H7 (cell line): ENCODE data around the gene HMCN1. TPM values are rescaled to one million over a fixed set of nuclear protein-coding genes. Genes with fewer than 3 reads are reported as not detected.
"Not testable (repeated sequence)": the region's sequence is repeated elsewhere in the genome, so short reads cannot be mapped to it uniquely, and the experiment has no call there.

Experiments
- DNase-seq: peaks from one replicate; pipeline ENCODE4 v3.0.0; 2012
- H3K27me3 ChIP-seq: 2 replicates; pipeline ENCODE4 v1.6.0; 2011; ENCODE audit warnings: mild to moderate bottlenecking, low read length; ENCODE audit not compliant: control insufficient read depth, insufficient read depth
- H3K36me3 ChIP-seq: replicated peaks from 2 replicates; pipeline ENCODE4 v1.5.1; 2011; ENCODE audit warnings: low read length; ENCODE audit not compliant: control insufficient read depth, insufficient read depth
- H3K4me3 ChIP-seq: 2 replicates; pipeline ENCODE4 v1.5.1; 2011; ENCODE audit warnings: low read depth, mild to moderate bottlenecking, control low read depth, low read length, moderate library complexity; ENCODE audit not compliant: insufficient read depth
- total RNA-seq: library from RNA; depleted of rRNA; stranded (reverse); fragments of >200 nt; shearing (Covaris generic); gene quantifications from 2 replicates; pipeline ENCODE4 v1.2.3, GENCODE V29; 2014

Gene HMCN1
- total RNA-seq, 1 experiment from 2014 or later = 7.3 TPM

DNA sequence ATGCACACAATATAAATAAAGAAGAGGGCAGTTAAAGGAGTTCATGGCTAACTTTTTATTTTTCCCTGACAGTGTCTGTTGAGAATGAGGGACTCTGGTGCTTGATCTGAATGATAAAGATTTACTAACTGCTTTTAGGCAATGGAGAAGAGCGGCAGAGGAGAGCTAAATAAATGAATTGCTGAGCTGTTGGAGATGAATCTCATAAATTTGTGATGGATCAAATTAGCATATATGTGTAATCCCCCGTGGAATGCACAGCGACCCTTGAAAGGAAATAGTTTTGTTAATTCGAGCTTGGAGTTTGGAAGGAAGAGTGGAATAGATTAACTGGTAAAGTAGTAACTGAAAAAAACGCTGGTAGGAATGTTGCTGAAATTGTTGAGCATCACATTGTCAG lies 40.2 kb downstream of the HMCN1 start:
- DNase-seq = no peak

GRCh38 chr1:185775501-185775900 lies 41.3 kb downstream of the HMCN1 start:
- Histone ChIP-seq H3K4me3 (no peak overlapping the region), H3K36me3 (no peaks in the 10 kb centered on the region), H3K27me3 (no peaks in the 10 kb centered on the region)
- no peak for DNase-seq

More for the DNA sequence above, 40.2 kb downstream of the HMCN1 start:
- H3K27me3 ChIP-seq = no peaks in the 10 kb centered on the region
- H3K4me3 ChIP-seq = no peak overlapping the region
- no peaks in the 10 kb centered on the region for H3K36me3 ChIP-seq

DNA sequence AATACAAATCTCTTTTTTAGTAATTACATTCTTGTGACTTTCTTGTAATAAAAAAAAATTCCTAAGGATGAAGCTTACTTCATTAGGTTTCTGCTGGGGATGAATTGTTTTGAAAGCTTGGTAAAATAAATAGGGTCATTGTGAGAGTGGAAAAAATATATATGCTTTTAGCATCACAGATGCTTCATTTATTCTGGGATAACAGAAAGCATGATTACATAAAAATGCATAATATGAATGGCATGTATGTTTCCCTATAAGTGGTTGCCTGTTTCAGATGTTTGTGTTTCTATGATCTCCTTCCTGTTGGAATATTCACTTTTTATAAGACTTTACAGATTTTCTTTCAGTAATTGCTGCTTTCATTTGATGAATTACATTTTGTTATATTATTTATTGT lies 42.3 kb downstream of the HMCN1 start:
- H3K36me3 ChIP-seq = no peaks in the 10 kb centered on the region
- DNase-seq = no peak
- no peaks in the 10 kb centered on the region for H3K27me3 ChIP-seq
- no peak overlapping the region for H3K4me3 ChIP-seq

GRCh38 chr1:185783860-185784259 lies 49.7 kb downstream of the HMCN1 start:
- not testable (repeated sequence) for H3K27me3 ChIP-seq, DNase-seq, H3K36me3 ChIP-seq, H3K4me3 ChIP-seq

DNA sequence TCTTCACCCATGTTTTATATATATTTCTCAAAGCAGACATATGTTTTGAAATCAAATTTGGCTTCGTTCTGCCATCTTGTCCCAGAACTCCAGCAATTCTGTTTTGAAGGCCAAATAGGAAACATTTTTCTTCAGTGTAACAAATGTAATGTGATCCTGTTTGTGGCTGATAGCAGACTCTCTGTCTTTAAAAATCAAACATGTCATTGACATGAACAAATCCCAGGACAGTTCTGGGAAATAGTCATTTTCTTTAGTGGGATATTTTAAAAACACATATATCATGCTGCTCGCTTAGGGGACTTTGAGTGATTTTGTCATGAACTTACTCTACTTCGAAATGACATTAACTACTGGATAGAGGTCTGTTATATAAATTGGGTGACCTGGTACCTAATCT lies 51.4 kb downstream of the HMCN1 start:
- Histone ChIP-seq H3K36me3 (no peaks in the 10 kb centered on the region), H3K27me3 (no peaks in the 10 kb centered on the region), H3K4me3 (no peak overlapping the region)
- DNase-seq = no peak

DNA sequence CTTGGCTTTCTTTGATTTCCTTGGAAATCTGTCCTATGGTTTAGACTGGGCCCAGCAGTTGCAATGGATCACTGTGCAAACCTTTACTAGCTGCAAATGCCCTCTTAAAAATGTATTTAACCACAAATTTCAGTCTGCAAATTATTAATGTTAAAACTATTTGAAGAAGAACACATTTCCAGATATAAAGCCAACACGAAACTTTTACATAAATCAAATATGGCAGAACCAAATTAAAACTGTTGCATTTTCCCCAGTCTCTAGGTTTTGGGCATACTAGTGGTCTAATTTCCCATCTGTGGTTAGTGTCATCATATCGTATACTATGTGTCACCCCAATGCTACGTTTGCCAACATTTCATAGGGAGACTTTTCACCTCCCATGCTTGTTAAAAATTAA lies 52.3 kb downstream of the HMCN1 start:
- no peaks in the 10 kb centered on the region for H3K27me3 ChIP-seq
- no peak overlapping the region for H3K4me3 ChIP-seq
- no peaks in the 10 kb centered on the region for H3K36me3 ChIP-seq
- no peak for DNase-seq

GRCh38 chr1:185787238-185787637 lies 53.0 kb downstream of the HMCN1 start:
- DNase-seq = no peak
- Histone ChIP-seq H3K4me3 (no peak overlapping the region), H3K27me3 (no peaks in the 10 kb centered on the region), H3K36me3 (no peaks in the 10 kb centered on the region)

GRCh38 chr1:185788386-185788785 lies 54.2 kb downstream of the HMCN1 start:
- Histone ChIP-seq H3K36me3 (no peaks in the 10 kb centered on the region), H3K27me3 (no peaks in the 10 kb centered on the region), H3K4me3 (no peak overlapping the region)
- no peak for DNase-seq

DNA sequence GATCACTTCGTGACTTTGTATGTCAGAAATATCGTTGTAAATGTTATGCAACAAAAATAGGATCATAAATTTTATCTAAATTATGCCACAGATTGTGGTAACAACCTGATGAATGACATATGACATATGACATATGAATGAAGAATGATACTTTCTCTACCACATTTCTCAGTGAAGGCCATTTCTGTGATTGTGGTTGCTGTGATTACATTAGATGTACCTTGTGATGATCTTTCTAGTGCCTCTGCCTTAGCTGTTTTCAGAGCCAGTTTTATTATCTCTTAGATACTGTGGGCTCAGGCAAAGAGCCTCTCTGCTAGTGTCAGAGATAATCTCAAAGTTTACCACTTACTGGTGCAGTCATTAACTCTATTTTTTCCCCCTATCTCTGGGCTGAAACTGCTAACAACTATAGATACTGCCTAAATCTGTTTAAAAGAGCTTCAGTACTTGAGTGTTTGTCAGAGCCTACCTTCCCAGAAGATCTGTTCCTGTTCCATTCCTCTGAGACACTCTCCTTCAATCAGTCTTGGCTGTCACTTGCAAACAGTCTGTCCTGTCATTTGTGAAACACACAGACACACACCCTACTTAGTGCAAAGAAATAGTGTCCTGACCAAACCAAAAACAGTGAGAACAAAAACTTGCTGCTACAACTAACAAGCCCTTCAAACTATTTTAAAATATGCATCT lies 55.5 kb downstream of the HMCN1 start:
- no peak for DNase-seq
- H3K36me3 ChIP-seq = no peaks in the 10 kb centered on the region
- H3K4me3 ChIP-seq = no peak overlapping the region
- H3K27me3 ChIP-seq = no peaks in the 10 kb centered on the region

GRCh38 chr1:185790194-185790735 lies 56.1 kb downstream of the HMCN1 start:
- no peaks in the 10 kb centered on the region for H3K27me3 ChIP-seq
- H3K36me3 ChIP-seq = no peaks in the 10 kb centered on the region
- no peak for DNase-seq
- H3K4me3 ChIP-seq = no peak overlapping the region

DNA sequence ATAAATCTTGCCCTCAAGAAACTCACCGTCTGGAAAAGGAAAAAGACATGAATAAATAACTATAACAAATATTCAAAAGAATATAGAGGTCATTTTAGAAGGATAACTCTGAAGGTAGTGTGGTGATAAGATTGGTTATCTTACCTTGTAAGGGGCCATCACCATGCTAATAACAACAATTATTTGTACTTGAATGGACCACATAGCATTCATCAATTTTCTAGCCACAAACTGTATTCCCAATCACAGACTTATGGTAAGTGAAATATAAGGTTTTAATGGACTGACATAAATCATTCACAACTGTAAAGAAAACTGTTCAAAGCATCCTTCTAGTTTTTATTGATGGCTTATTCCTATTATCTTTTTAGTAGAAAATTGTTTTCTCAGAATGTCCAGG lies 57.8 kb downstream of the HMCN1 start:
- Histone ChIP-seq H3K36me3 (no peaks in the 10 kb centered on the region), H3K4me3 (no peak overlapping the region), H3K27me3 (no peaks in the 10 kb centered on the region)
- no peak for DNase-seq

DNA sequence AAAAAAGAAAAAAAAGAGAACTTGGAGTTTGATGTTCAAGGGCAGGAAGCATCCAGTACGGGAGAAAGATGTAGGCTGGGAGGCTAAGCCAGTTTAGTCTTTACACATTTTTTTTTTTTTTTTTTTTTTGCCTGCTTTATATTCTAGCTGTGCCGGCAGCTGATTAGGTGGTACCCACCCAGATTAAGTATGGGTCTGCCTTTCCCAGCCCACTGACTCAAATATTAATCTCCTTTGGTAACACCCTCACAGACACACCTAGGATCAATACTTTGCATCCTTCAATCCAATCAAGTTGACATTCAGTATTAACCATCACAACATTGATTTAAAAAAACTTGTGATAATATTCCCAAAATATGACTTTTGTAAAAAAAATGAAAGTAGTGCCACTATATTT lies 60.3 kb downstream of the HMCN1 start:
- DNase-seq, H3K36me3 ChIP-seq, H3K4me3 ChIP-seq, H3K27me3 ChIP-seq: not testable (repeated sequence)

DNA sequence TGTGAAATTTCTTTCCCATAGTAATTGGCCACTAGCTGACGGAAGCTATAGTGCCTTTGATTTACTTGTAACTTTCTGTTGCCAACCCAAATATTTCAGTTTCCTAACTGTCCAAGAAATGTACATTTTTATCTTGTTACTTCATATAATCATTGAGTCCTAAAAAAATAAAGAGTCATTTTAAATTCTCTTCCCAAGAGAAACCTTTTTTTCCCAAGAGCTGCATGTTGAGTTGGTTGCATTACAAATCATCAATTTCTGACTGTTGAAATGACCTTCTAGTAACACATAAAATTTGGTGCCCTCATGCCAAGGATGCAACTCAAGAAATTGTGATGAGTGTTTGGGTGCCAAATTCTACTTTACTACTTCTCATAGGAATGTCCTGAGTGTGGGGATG lies 61.0 kb downstream of the HMCN1 start:
- Histone ChIP-seq H3K36me3 (no peaks in the 10 kb centered on the region), H3K4me3 (no peak overlapping the region), H3K27me3 (no peaks in the 10 kb centered on the region)
- DNase-seq = no peak

DNA sequence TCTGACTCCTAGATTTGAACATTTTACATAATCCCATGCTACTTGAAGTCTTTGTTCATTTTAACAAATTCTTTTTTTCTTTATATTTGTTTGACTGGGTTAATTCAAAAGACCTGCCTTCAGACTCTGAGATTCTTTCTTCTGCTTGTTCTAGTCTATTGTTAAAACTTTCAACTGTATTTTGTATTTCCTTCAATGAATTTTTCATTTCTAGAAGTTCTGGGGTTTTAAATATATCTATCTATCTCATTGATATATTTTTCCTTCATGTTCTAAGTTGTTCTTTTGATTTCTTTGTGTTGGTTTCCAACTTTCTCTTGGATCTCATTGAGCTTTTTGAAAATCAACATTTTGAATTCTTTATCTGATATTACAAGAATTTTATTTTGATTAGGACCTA lies 64.3 kb downstream of the HMCN1 start:
- no peak overlapping the region for H3K4me3 ChIP-seq
- no peaks in the 10 kb centered on the region for H3K36me3 ChIP-seq
- no peaks in the 10 kb centered on the region for H3K27me3 ChIP-seq
- DNase-seq = no peak

DNA sequence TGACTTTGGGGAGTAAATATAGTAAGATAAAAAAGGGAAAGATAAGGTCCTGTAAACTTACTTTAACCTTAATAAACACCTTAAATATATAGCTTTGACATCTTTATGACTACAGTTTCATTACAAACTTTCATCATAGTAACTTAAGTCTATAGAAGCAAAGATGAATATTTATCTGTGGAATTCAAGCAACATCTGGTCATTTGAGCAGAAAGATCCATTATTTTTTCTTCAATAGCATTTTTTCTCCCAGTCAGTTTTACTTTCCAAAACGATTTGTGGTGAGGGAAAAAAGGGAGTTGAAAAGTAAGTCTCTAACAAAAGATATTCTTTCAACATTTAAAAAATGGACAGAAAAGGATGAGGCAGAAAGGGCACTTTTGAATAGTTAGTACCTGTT lies 69.0 kb downstream of the HMCN1 start:
- Histone ChIP-seq H3K4me3 (no peak overlapping the region), H3K36me3 (no peaks in the 10 kb centered on the region), H3K27me3 (no peaks in the 10 kb centered on the region)
- no peak for DNase-seq

DNA sequence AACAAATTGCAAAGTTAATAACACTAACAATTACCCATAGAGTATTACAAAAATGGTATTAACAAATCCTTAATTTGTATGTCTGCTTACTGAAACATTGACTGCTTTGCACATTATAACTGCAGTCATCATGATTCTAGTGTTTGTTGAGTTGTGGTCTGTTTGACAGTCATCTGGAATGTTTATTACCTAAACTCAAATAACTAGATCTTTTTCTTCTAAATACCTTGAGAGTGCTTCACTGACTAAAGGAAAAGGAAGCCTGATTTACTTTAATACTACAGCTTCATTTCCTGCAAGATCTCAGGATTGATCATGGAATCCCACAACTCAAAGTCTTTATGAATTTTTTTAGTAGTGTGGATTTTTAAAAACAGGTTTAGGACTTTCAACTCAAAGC lies 70.0 kb downstream of the HMCN1 start:
- no peak overlapping the region for H3K4me3 ChIP-seq
- no peaks in the 10 kb centered on the region for H3K36me3 ChIP-seq
- no peaks in the 10 kb centered on the region for H3K27me3 ChIP-seq
- no peak for DNase-seq
